ENCODE results near the gene ATAD3A. TPM values are rescaled to one million over a fixed set of nuclear protein-coding genes. Genes with fewer than 3 reads are reported as not detected.
"Not testable (repeated sequence)": the region's sequence is repeated elsewhere in the genome, so short reads cannot be mapped to it uniquely, and the experiment has no call there.

ATAD3A gene
- total and polyA plus RNA-seq, 2 experiments from 2014 or later = 61.7 to 77.9 TPM

DNA sequence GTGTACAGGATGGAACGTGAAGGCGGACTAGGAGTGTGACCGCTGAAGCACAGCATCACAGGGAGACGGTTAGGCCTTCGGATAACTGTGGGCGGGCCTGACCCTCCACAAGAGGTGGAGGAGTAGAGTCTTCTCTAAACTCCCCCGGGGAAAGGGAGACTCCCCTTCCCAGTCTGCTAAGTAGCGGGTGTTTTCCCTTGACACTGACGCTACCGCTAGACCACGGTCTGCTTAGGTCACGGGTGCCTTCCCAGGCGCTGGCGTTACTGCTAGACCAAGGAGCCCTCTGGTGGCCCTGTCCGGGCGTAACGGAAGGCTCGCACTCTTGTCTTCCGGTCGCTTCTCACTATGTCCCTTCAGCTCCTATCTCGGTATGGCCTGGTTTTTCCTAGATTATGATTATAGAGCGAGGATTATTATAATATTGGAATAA, 6.6 kb upstream of the ATAD3A start:
- Histone ChIP-seq H3K4me3 (peak overlapping the region; percentile 6), H3K27ac (peak overlapping the region; percentile 90)
- not testable (repeated sequence) for H3K27me3 ChIP-seq; H3K9me3 ChIP-seq (ENCODE audit: low read depth); H3K4me1 ChIP-seq (ENCODE audit: low read depth); H3K36me3 ChIP-seq
- TF ChIP-seq CTCF (IDR thresholded peaks at IDR 0.05; ENCODE audit: low read depth, low read length) = peak; percentile 33
- DNase-seq (ENCODE audit: low read depth in 1 of 2, low spot score in 1 of 2) = peak; percentile 21 to 38

- H3K9me3 ChIP-seq (ENCODE audit: low read depth); H3K36me3 ChIP-seq; DNase-seq (ENCODE audit: low read depth in 1 of 2, low spot score in 1 of 2); H3K4me1 ChIP-seq (ENCODE audit: low read depth); H3K4me3 ChIP-seq; H3K27me3 ChIP-seq: not testable (repeated sequence)
- peak overlapping the region; percentile 90 for H3K27ac ChIP-seq
Observed at GRCh38 chr1:1505801-1506200, 6.2 kb upstream of the ATAD3A start.

- DNase-seq (ENCODE audit: low read depth in 1 of 2, low spot score in 1 of 2) = no peak
- no peak for TF ChIP-seq CTCF (IDR thresholded peaks at IDR 0.05; ENCODE audit: low read depth, low read length)
- Histone ChIP-seq H3K36me3 (no peaks in the 10 kb centered on the region), H3K4me3 (no peak overlapping the region), H3K27ac (no peak overlapping the region), H3K4me1 (ENCODE audit: low read depth) (peaks cover 7% of the 10 kb centered on the region), H3K27me3 (no peaks in the 10 kb centered on the region), H3K9me3 (ENCODE audit: low read depth) (no peaks in the 10 kb centered on the region)
Observed at GRCh38 chr1:1507305-1507704, 4.7 kb upstream of the ATAD3A start.

- not testable (repeated sequence) for H3K36me3 ChIP-seq; H3K27me3 ChIP-seq; H3K9me3 ChIP-seq (ENCODE audit: low read depth); H3K4me1 ChIP-seq (ENCODE audit: low read depth); DNase-seq (ENCODE audit: low read depth in 1 of 2, low spot score in 1 of 2); H3K4me3 ChIP-seq
- peak overlapping the region; percentile 83 for H3K27ac ChIP-seq
Observed at GRCh38 chr1:1508775-1509464, 3.0 kb upstream of the ATAD3A start.

DNA sequence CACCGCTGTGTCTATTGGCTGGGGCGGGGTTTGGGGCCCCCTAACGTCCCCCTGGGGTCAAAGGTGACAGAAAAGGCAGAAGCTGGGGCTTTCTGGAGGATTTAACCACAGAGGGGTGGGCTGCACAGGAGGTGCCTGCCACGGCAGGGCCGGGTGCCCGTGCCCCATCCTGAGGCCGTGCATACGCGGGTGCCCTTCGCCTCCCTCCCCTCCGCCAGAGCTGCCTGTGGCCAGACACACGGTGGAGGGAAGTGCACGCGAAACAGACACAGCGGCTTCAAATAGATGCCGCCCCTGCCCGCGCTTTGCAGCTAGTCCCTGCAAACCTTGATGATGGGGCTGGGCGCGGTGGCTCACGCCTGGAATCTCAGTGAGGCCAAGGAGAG, 2.5 kb upstream of the ATAD3A start:
- not testable (repeated sequence) for DNase-seq (ENCODE audit: low read depth in 1 of 2, low spot score in 1 of 2); H3K4me1 ChIP-seq (ENCODE audit: low read depth); H3K4me3 ChIP-seq; H3K27me3 ChIP-seq; H3K9me3 ChIP-seq (ENCODE audit: low read depth); H3K36me3 ChIP-seq
- H3K27ac ChIP-seq = peak overlapping the region; percentile 83

- DNase-seq (ENCODE audit: low read depth in 1 of 2, low spot score in 1 of 2) = peak in 1 of 2 donors; percentile 5
- Histone ChIP-seq H3K27ac (peak overlapping the region; percentile 84), H3K4me1 (ENCODE audit: low read depth) (peaks cover 3% of the 10 kb centered on the region), H3K36me3 (no peaks in the 10 kb centered on the region), H3K4me3 (peak overlapping the region; percentile 55), H3K9me3 (ENCODE audit: low read depth) (no peaks in the 10 kb centered on the region), H3K27me3 (no peaks in the 10 kb centered on the region)
- TF ChIP-seq CTCF (IDR thresholded peaks at IDR 0.05; ENCODE audit: low read depth, low read length) = no peak
Observed at GRCh38 chr1:1510912-1511532, 940 bp upstream of the ATAD3A start.

DNA sequence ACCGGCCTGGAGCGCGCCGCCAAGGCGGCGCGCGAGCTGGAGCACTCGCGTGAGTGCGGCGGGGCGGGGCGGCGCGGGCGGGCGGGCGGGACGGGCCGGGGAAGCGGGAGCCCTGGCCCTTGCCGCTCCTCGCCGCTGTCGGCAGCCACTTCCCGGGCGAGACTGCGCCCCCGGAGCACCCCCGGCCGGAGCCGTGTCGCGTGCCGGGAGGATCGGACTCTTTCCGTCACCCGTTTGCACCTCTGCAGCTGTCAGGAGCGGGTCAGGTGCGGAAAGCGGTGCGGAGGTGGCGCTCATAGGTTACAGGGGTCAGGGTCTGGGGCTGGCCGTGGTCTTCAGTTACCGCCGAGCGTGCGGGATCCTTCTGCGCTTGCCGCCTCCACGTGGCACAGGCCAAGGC, 463 bp downstream of the ATAD3A start:
- DNase-seq (ENCODE audit: low read depth in 1 of 2, low spot score in 1 of 2); H3K27me3 ChIP-seq; H3K36me3 ChIP-seq; H3K4me1 ChIP-seq (ENCODE audit: low read depth); H3K9me3 ChIP-seq (ENCODE audit: low read depth): not testable (repeated sequence)
- peak overlapping the region; percentile 84 for H3K27ac ChIP-seq
- H3K4me3 ChIP-seq = peak overlapping the region; percentile 55

DNA sequence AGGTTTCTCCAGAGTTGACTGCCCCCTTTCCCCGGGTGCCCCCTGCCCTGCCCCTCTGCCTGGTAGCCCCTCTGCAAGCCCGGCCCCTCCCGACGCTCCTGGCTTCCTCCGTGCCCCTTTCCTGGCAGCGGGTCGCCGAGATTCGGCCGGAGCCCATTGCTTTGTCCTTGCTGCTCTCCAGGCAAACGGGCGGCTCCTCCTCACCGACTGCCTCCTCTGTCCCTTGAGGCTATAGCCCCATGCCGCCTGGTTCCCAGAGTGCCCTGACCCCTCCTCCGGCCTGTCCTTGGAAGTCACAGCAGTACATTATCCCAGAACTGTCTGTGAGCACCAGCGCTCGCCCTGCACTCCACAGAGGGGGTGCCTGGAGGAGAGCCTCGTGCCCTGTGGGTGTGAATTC, 1.7 kb downstream of the ATAD3A start:
- H3K27me3 ChIP-seq; H3K9me3 ChIP-seq (ENCODE audit: low read depth); H3K4me1 ChIP-seq (ENCODE audit: low read depth); H3K27ac ChIP-seq; H3K36me3 ChIP-seq; H3K4me3 ChIP-seq; DNase-seq (ENCODE audit: low read depth in 1 of 2, low spot score in 1 of 2): not testable (repeated sequence)

GRCh38 chr1:1514376-1514775, 2.4 kb downstream of the ATAD3A start:
- not testable (repeated sequence) for H3K4me3 ChIP-seq; H3K4me1 ChIP-seq (ENCODE audit: low read depth); DNase-seq (ENCODE audit: low read depth in 1 of 2, low spot score in 1 of 2); H3K27ac ChIP-seq; H3K9me3 ChIP-seq (ENCODE audit: low read depth); H3K36me3 ChIP-seq; H3K27me3 ChIP-seq

DNA sequence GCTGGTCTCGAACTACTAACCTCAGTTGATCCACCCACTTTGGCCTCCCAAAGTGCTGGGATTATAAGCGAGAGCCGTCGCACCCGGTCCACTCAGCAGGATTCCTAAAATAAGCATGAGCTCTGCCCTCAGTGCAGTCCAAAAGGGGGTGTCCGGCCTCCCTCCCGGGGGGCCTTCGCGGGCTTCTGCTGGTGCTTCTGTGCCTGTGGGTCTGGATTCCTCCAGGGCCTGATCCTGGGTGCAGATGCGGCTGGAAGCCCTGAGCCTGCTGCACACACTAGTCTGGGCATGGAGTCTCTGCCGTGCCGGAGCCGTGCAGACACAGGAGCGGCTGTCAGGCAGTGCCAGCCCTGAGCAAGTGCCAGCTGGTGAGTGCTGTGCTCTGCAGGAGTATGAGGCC, 5.0 kb downstream of the ATAD3A start:
- H3K36me3 ChIP-seq; DNase-seq (ENCODE audit: low read depth in 1 of 2, low spot score in 1 of 2); H3K4me1 ChIP-seq (ENCODE audit: low read depth); H3K4me3 ChIP-seq; H3K27me3 ChIP-seq; H3K27ac ChIP-seq; H3K9me3 ChIP-seq (ENCODE audit: low read depth): not testable (repeated sequence)
